DND-41 (cell line): Measurements from ENCODE around the gene PTPRE.

Experiments used
- ATAC-seq: fragments of 200-7000 bp; cut with Tn5 transposase; 3 replicates; pipeline ENCODE4 v1.9.1; 2021; ENCODE audit warnings: low read depth; ENCODE audit not compliant: insufficient read depth
- DNase-seq: peaks from one replicate; pipeline ENCODE4 v3.0.0-alpha.2; 2020
- H2AFZ ChIP-seq: 2 replicates; pipeline ENCODE4 v1.6.0; 2012; ENCODE audit warnings: low read depth, low read length
- H3K27ac ChIP-seq: 2 replicates; pipeline ENCODE4 v1.5.1; 2012; ENCODE audit warnings: low read length, inconsistent platforms
- H3K27me3 ChIP-seq: fragments of 200-600 bp; sonication (generic); 2 replicates; pipeline ENCODE4 v1.6.0; 2012; ENCODE audit warnings: low read length, mild to moderate bottlenecking, inconsistent platforms; ENCODE audit not compliant: insufficient read depth, poor library complexity
- H3K36me3 ChIP-seq: 2 replicates; pipeline ENCODE4 v1.5.1; 2012; ENCODE audit warnings: low read length, inconsistent platforms; ENCODE audit not compliant: insufficient read depth
- H3K4me1 ChIP-seq: 2 replicates; pipeline ENCODE4 v1.5.1; 2012; ENCODE audit warnings: mild to moderate bottlenecking, low read length; ENCODE audit not compliant: insufficient read depth
- H3K4me2 ChIP-seq: 2 replicates; pipeline ENCODE4 v1.6.0; 2012; ENCODE audit warnings: mild to moderate bottlenecking, moderate library complexity, low read length, inconsistent platforms; ENCODE audit not compliant: insufficient read depth
- H3K4me3 ChIP-seq, 2 experiments: fragments of 200-600 bp in 1 of 2; shearing (Covaris generic) in 1 of 2; 2 replicates each; pipeline ENCODE4 v1.5.1; 2012 to 2016; ENCODE audit warnings: inconsistent platforms in 2 of 2, low read length in 2 of 2, mild to moderate bottlenecking in 2 of 2, low read depth in 1 of 2, moderate library complexity in 1 of 2
- H3K79me2 ChIP-seq: 2 replicates; pipeline ENCODE4 v1.6.0; 2012; ENCODE audit warnings: low read length, inconsistent platforms; ENCODE audit not compliant: insufficient read depth
- H3K9ac ChIP-seq: 2 replicates; pipeline ENCODE4 v1.6.0; 2012; ENCODE audit warnings: low read depth, mild to moderate bottlenecking, inconsistent platforms, low read length, moderate library complexity
- H3K9me3 ChIP-seq: 2 replicates; pipeline ENCODE4 v1.5.1; 2012; ENCODE audit warnings: low read length, moderate library complexity, mild to moderate bottlenecking, inconsistent platforms; ENCODE audit not compliant: insufficient read depth, severe bottlenecking
- H4K20me1 ChIP-seq: 2 replicates; pipeline ENCODE4 v1.6.0; 2012; ENCODE audit warnings: low read length; ENCODE audit not compliant: insufficient read depth
- CTCF ChIP-seq: IDR thresholded peaks from 2 replicates; pipeline ENCODE4 v1.5.1; 2012; ENCODE audit warnings: borderline replicate concordance, low read length, moderate library complexity, mild to moderate bottlenecking; ENCODE audit not compliant: poor library complexity, severe bottlenecking; ENCODE audit errors: extremely low read depth
- EZH2 ChIP-seq: IDR thresholded peaks from 3 replicates; pipeline ENCODE4 v1.6.1; 2012; ENCODE audit warnings: borderline replicate concordance, low read depth, mild to moderate bottlenecking, moderate library complexity, low read length, inconsistent platforms; ENCODE audit not compliant: severe bottlenecking

PTPRE gene

GRCh38 chr10:127934383-127934782 is 27.5 kb downstream of the PTPRE start:
- Histone ChIP-seq H2AFZ (no peak overlapping the region), H3K4me3 (no peak overlapping the region), H3K9ac (no peak overlapping the region), H3K79me2 (no peaks in the 10 kb centered on the region), H3K36me3 (no peaks in the 10 kb centered on the region), H4K20me1 (no peaks in the 10 kb centered on the region; the same call in 1 of the 2 replicates), H3K4me2 (no peak overlapping the region), H3K4me1 (no peaks in the 10 kb centered on the region), H3K27me3 (peaks cover 2% of the 10 kb centered on the region), H3K9me3 (no peaks in the 10 kb centered on the region), H3K27ac (no peak overlapping the region)
- ATAC-seq (no peak), DNase-seq (no peak)
- TF ChIP-seq EZH2 (no peak), CTCF (no peak)

GRCh38 chr10:127935071-127935561 is 28.2 kb downstream of the PTPRE start:
- Histone ChIP-seq H3K27ac (no peak overlapping the region), H3K9ac (no peak overlapping the region), H4K20me1 (no peaks in the 10 kb centered on the region; the same call in 1 of the 2 replicates), H3K36me3 (no peaks in the 10 kb centered on the region), H3K4me3 (no peak overlapping the region), H3K79me2 (no peaks in the 10 kb centered on the region), H3K4me2 (no peak overlapping the region), H3K27me3 (peaks cover 6% of the 10 kb centered on the region), H3K4me1 (no peaks in the 10 kb centered on the region), H3K9me3 (no peaks in the 10 kb centered on the region), H2AFZ (no peak overlapping the region)
- TF ChIP-seq CTCF: no peak
- no peak for TF ChIP-seq EZH2
- ATAC-seq: no peak
- DNase-seq: no peak

GRCh38 chr10:127937069-127937468 is 30.2 kb downstream of the PTPRE start:
- Histone ChIP-seq H3K9me3 (no peaks in the 10 kb centered on the region), H3K9ac (no peak overlapping the region), H3K4me3 (no peak overlapping the region), H3K4me2 (no peak overlapping the region), H3K27me3 (peaks cover 9% of the 10 kb centered on the region), H2AFZ (no peak overlapping the region), H4K20me1 (no peaks in the 10 kb centered on the region; the same call in 1 of the 2 replicates), H3K79me2 (no peaks in the 10 kb centered on the region), H3K36me3 (no peaks in the 10 kb centered on the region), H3K27ac (no peak overlapping the region), H3K4me1 (no peaks in the 10 kb centered on the region)
- no peak for TF ChIP-seq EZH2
- no peak for TF ChIP-seq CTCF
- ATAC-seq (no peak), DNase-seq (no peak)
